WTC11 (cell line): ENCODE measurements around the gene FOXRED2.

Experiments
- TF ChIP-seq, protein P1 (sequence below): sonication (generic); formaldehyde crosslinking; IDR thresholded peaks from 2 replicates; pipeline ENCODE4 v1.8.0; 2022; ENCODE audit warnings: missing genetic modification reagents
- TF ChIP-seq, protein P2 (sequence below): fragments of 200-600 bp; IDR thresholded peaks from 2 replicates; pipeline ENCODE4 v1.8.0; 2022; ENCODE audit warnings: antibody characterized with exemption
- TF ChIP-seq, protein P3 (sequence below): sonication (generic); formaldehyde crosslinking; conservative IDR thresholded peaks from 2 replicates; pipeline ENCODE4 v1.8.1; 2022; ENCODE audit warnings: mild to moderate bottlenecking, missing genetic modification reagents

DNA sequence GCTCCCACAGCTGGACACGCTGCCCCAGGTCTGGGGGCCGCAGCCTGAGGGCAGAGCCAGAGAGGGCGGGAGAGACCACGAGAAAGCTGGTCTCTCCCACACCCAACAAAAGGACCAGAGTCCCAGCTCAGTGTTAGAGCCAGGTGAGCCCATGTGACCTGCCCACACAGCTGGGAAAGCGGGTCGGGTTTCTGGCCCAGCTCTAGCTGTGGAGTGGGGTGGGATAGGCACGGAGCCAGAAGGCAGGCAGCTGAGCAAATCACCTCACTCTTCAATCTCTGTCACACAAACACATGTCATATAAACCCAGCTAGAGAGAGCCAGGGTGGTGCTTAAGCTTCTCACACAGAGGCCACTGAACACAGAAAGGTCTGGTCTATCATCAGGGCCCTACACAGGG lies 29.9 kb upstream of the FOXRED2 start:
- TF ChIP-seq, protein P1, sequence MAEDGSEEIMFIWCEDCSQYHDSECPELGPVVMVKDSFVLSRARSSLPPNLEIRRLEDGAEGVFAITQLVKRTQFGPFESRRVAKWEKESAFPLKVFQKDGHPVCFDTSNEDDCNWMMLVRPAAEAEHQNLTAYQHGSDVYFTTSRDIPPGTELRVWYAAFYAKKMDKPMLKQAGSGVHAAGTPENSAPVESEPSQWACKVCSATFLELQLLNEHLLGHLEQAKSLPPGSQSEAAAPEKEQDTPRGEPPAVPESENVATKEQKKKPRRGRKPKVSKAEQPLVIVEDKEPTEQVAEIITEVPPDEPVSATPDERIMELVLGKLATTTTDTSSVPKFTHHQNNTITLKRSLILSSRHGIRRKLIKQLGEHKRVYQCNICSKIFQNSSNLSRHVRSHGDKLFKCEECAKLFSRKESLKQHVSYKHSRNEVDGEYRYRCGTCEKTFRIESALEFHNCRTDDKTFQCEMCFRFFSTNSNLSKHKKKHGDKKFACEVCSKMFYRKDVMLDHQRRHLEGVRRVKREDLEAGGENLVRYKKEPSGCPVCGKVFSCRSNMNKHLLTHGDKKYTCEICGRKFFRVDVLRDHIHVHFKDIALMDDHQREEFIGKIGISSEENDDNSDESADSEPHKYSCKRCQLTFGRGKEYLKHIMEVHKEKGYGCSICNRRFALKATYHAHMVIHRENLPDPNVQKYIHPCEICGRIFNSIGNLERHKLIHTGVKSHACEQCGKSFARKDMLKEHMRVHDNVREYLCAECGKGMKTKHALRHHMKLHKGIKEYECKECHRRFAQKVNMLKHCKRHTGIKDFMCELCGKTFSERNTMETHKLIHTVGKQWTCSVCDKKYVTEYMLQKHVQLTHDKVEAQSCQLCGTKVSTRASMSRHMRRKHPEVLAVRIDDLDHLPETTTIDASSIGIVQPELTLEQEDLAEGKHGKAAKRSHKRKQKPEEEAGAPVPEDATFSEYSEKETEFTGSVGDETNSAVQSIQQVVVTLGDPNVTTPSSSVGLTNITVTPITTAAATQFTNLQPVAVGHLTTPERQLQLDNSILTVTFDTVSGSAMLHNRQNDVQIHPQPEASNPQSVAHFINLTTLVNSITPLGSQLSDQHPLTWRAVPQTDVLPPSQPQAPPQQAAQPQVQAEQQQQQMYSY = no peak
- TF ChIP-seq, protein P2, sequence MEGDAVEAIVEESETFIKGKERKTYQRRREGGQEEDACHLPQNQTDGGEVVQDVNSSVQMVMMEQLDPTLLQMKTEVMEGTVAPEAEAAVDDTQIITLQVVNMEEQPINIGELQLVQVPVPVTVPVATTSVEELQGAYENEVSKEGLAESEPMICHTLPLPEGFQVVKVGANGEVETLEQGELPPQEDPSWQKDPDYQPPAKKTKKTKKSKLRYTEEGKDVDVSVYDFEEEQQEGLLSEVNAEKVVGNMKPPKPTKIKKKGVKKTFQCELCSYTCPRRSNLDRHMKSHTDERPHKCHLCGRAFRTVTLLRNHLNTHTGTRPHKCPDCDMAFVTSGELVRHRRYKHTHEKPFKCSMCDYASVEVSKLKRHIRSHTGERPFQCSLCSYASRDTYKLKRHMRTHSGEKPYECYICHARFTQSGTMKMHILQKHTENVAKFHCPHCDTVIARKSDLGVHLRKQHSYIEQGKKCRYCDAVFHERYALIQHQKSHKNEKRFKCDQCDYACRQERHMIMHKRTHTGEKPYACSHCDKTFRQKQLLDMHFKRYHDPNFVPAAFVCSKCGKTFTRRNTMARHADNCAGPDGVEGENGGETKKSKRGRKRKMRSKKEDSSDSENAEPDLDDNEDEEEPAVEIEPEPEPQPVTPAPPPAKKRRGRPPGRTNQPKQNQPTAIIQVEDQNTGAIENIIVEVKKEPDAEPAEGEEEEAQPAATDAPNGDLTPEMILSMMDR = no peak
- TF ChIP-seq, protein P3, sequence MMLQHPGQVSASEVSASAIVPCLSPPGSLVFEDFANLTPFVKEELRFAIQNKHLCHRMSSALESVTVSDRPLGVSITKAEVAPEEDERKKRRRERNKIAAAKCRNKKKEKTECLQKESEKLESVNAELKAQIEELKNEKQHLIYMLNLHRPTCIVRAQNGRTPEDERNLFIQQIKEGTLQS (CRISPR knock-in tag) = no peak
